Activated CD8-positive, alpha-beta T cell treated with anti-CD3 and anti-CD28 coated beads for 36 hours (primary cell): ENCODE results near the gene SPECC1L. TPM values are rescaled to one million over a fixed set of nuclear protein-coding genes. Genes with fewer than 3 reads are reported as not detected.

Source experiments
- ATAC-seq: fragments of 200-7000 bp; cut with Tn5 transposase; one replicate; pipeline ENCODE4 v1.10.0; 2021; ENCODE audit warnings: mild to moderate bottlenecking, moderate library complexity
- CTCF ChIA-PET: fragments of 350-600 bp; sonication (Branson Sonifier 250); formaldehyde crosslinking; loops from one replicate; lab custom pipeline; 2021; ENCODE audit warnings: antibody characterized with exemption; lab: Charles Lee
- POLR2A ChIA-PET: fragments of 350-600 bp; sonication (Branson Sonifier 250); formaldehyde crosslinking; loops from one replicate; lab custom pipeline; 2021; ENCODE audit warnings: antibody characterized with exemption; lab: Charles Lee
- DNase-seq: peaks from one replicate; pipeline ENCODE4 v3.0.0-alpha.2; 2020
- H3K27ac Mint-ChIP-seq: one replicate; pipeline ENCODE4 v1.8.0; 2021; ENCODE audit warnings: mild to moderate bottlenecking, mixed read lengths
- H3K27me3 Mint-ChIP-seq: one replicate; pipeline ENCODE4 v1.8.0; 2021; ENCODE audit warnings: mixed read lengths
- H3K36me3 Mint-ChIP-seq: one replicate; pipeline ENCODE4 v1.8.0; 2021; ENCODE audit warnings: low read depth, mixed read lengths
- H3K4me1 Mint-ChIP-seq: one replicate; pipeline ENCODE4 v1.8.0; 2021; ENCODE audit warnings: low read depth, mixed read lengths
- H3K4me3 Mint-ChIP-seq: one replicate; pipeline ENCODE4 v1.8.0; 2021; ENCODE audit warnings: mild to moderate bottlenecking, moderate library complexity, mixed read lengths
- H3K9me3 Mint-ChIP-seq: one replicate; pipeline ENCODE4 v1.8.0; 2021; ENCODE audit warnings: mixed read lengths
- intact Hi-C: fragments of 100-400 bp; cut with micrococcal nuclease; formaldehyde crosslinking; loops from one replicate; pipeline ENCODE4 v1.10.0; 2022
- total RNA-seq, 2 experiments: library from RNA; stranded (reverse); gene quantifications; one replicate each; pipeline ENCODE4 v1.2.3, GENCODE V29; 2021
- TF ChIP-seq, protein P1 (sequence below): fragments of 200-600 bp; IDR thresholded peaks from one replicate; pipeline ENCODE4 v1.8.0; 2022; ENCODE audit warnings: antibody characterized with exemption, mild to moderate bottlenecking

Gene SPECC1L
- total RNA-seq, 2 experiments from 2014 or later: 38.9 to 39.0 TPM

- Mint-ChIP-seq H3K27me3 (peaks cover 3% of the 10 kb centered on the region), H3K36me3 (peaks cover under 1% of the 10 kb centered on the region), H3K9me3 (no peaks in the 10 kb centered on the region), H3K27ac (no peak overlapping the region), H3K4me3 (no peak overlapping the region), H3K4me1 (peaks cover 5% of the 10 kb centered on the region)
- CTCF ChIA-PET: interaction anchor here (1.0 to 1.3 kb wide), 2 partner anchors 11 to 86 kb away, joined by 5 read pairs; no protein-coding TSS in a partner anchor
- intact Hi-C loops: loop anchor here (5.0 kb wide), 1 partner anchor 102 kb away; no protein-coding TSS in a partner anchor
- TF ChIP-seq, protein P1, sequence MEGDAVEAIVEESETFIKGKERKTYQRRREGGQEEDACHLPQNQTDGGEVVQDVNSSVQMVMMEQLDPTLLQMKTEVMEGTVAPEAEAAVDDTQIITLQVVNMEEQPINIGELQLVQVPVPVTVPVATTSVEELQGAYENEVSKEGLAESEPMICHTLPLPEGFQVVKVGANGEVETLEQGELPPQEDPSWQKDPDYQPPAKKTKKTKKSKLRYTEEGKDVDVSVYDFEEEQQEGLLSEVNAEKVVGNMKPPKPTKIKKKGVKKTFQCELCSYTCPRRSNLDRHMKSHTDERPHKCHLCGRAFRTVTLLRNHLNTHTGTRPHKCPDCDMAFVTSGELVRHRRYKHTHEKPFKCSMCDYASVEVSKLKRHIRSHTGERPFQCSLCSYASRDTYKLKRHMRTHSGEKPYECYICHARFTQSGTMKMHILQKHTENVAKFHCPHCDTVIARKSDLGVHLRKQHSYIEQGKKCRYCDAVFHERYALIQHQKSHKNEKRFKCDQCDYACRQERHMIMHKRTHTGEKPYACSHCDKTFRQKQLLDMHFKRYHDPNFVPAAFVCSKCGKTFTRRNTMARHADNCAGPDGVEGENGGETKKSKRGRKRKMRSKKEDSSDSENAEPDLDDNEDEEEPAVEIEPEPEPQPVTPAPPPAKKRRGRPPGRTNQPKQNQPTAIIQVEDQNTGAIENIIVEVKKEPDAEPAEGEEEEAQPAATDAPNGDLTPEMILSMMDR: no peak
- POLR2A ChIA-PET: interaction anchor here (0.6 to 2.8 kb wide), 4 partner anchors 14 to 94 kb away, joined by 3 to 12 read pairs (median 4); no protein-coding TSS in a partner anchor
- ATAC-seq (no peak), DNase-seq (no peak)
Observed at GRCh38 chr22:24420072-24420976, 149.7 kb downstream of the SPECC1L start.

DNA sequence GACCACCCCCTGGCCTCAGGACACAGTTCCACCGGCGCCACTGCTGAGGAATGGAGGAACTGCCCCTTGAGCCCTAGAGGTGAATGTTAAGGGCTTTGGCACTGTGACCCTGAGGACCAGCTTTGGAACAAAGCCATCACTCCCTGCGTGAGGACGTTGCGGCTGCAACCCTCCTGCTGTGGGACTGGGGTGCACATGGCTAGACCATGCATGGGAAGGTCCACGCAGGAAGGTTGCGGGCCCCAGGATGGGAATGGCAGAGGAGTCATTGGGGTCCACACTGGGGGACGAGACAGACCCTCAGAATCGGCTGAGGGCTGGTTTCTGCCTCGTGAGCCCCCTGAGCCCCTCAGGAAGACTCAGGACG is 150.3 kb downstream of the SPECC1L start:
- Mint-ChIP-seq H3K4me3 (no peak overlapping the region), H3K9me3 (no peaks in the 10 kb centered on the region), H3K27me3 (peaks cover 3% of the 10 kb centered on the region), H3K4me1 (peaks cover 11% of the 10 kb centered on the region), H3K27ac (no peak overlapping the region), H3K36me3 (no peaks in the 10 kb centered on the region)
- intact Hi-C loops: loop anchor here (5.0 kb wide), 1 partner anchor 101 kb away; no protein-coding TSS in a partner anchor
- TF ChIP-seq, protein P1: no peak
- DNase-seq: no peak
- ChIA-PET POLR2A (interaction anchor here (1.0 to 2.8 kb wide), 3 partner anchors 13 to 40 kb away, joined by 4 to 12 read pairs (median 5); no protein-coding TSS in a partner anchor), CTCF (interaction anchor here (1.0 to 3.7 kb wide), 6 partner anchors 12 to 102 kb away, joined by 3 to 46 read pairs (median 8); no protein-coding TSS in a partner anchor)
- no peak for ATAC-seq

- ChIA-PET POLR2A (interaction anchor here (1.0 to 2.8 kb wide), 3 partner anchors 13 to 39 kb away, joined by 4 to 12 read pairs (median 5); no protein-coding TSS in a partner anchor), CTCF (interaction anchor here (0.6 to 4.1 kb wide), 12 partner anchors 8 to 106 kb away, joined by 3 to 51 read pairs (median 5); no protein-coding TSS in a partner anchor)
- Mint-ChIP-seq H3K9me3 (no peaks in the 10 kb centered on the region), H3K36me3 (no peaks in the 10 kb centered on the region), H3K27me3 (peaks cover 3% of the 10 kb centered on the region), H3K4me3 (no peak overlapping the region), H3K27ac (no peak overlapping the region), H3K4me1 (peaks cover 16% of the 10 kb centered on the region)
- intact Hi-C loops: loop anchor here (5.0 kb wide), 1 partner anchor 101 kb away; no protein-coding TSS in a partner anchor
- TF ChIP-seq, protein P1: peak; percentile 64
- DNase-seq (peak; percentile 68), ATAC-seq (peak; percentile 50)
Observed at GRCh38 chr22:24421428-24421931, 150.8 kb downstream of the SPECC1L start.

DNA sequence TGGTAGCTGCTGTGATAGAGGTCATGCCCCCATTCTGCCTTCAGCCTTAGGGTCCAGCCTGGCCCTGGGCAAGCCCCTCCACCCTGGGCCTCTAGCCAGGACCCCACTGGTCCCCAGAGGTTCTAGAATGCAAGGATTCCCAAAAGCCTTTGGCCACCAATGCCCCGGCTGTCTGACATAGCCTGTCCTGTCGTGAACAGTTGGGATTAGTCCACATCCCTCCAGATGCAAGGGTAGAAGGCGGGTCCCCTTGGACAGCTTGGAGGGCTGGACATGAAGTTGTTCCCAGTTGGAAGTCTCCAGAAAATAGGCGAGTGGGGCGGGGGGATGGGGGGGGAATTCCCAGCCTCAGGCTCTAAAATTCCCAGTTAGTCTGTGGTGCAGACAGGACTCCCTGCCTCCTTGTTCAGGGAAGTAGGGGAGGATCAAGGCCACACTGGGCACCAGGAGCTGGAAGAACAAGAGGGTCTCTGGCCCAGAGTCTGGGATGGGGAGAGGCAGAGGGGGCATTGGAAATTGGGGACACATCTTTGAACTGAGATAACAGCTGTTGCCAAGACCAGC is 151.6 kb downstream of the SPECC1L start:
- ChIA-PET POLR2A (interaction anchor here (0.7 to 2.8 kb wide), 4 partner anchors 12 to 103 kb away, joined by 3 to 12 read pairs (median 4); no protein-coding TSS in a partner anchor), CTCF (interaction anchor here (0.6 to 4.1 kb wide), 15 partner anchors 7 to 106 kb away, joined by 3 to 51 read pairs (median 5); no protein-coding TSS in a partner anchor)
- Mint-ChIP-seq H3K4me1 (peaks cover 22% of the 10 kb centered on the region), H3K36me3 (no peaks in the 10 kb centered on the region), H3K27me3 (peaks cover 3% of the 10 kb centered on the region), H3K27ac (no peak overlapping the region), H3K4me3 (peak overlapping the region; percentile 93), H3K9me3 (no peaks in the 10 kb centered on the region)
- DNase-seq (no peak), ATAC-seq (no peak)
- TF ChIP-seq, protein P1: no peak
- intact Hi-C loops: loop anchor here (5.0 kb wide), 1 partner anchor 100 kb away; no protein-coding TSS in a partner anchor
